NB4 (cell line): ENCODE data around the gene CACNA2D3.

Source experiments
- DNase-seq: peaks from one replicate; pipeline ENCODE4 v3.0.0; 2010; ENCODE audit warnings: low read depth
- H3K4me3 ChIP-seq: one replicate; pipeline ENCODE4 v1.5.1; 2011; ENCODE audit warnings: mild to moderate bottlenecking, low read depth, low read length, moderate library complexity
- MYC ChIP-seq: IDR thresholded peaks from 2 replicates; pipeline ENCODE4 v1.6.1; 2011; ENCODE audit warnings: low read depth, low read length
- POLR2A ChIP-seq: IDR thresholded peaks from 2 replicates; pipeline ENCODE4 v1.6.1; 2011; ENCODE audit warnings: mild to moderate bottlenecking; ENCODE audit not compliant: insufficient read length; ENCODE audit errors: extremely low read depth
- TF ChIP-seq, protein P1 (sequence below): IDR thresholded peaks from 2 replicates; pipeline ENCODE4 v1.6.1; 2011; ENCODE audit warnings: low read depth, low read length
- TF ChIP-seq, protein P2 (sequence below): IDR thresholded peaks from one replicate; pipeline ENCODE4 v1.5.1; 2012; ENCODE audit warnings: low read depth, low read length

The CACNA2D3 gene

GRCh38 chr3:54376939-54377578 is 254.7 kb downstream of the CACNA2D3 start:
- TF ChIP-seq, protein P1, sequence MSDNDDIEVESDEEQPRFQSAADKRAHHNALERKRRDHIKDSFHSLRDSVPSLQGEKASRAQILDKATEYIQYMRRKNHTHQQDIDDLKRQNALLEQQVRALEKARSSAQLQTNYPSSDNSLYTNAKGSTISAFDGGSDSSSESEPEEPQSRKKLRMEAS: no peak
- TF ChIP-seq, protein P2, sequence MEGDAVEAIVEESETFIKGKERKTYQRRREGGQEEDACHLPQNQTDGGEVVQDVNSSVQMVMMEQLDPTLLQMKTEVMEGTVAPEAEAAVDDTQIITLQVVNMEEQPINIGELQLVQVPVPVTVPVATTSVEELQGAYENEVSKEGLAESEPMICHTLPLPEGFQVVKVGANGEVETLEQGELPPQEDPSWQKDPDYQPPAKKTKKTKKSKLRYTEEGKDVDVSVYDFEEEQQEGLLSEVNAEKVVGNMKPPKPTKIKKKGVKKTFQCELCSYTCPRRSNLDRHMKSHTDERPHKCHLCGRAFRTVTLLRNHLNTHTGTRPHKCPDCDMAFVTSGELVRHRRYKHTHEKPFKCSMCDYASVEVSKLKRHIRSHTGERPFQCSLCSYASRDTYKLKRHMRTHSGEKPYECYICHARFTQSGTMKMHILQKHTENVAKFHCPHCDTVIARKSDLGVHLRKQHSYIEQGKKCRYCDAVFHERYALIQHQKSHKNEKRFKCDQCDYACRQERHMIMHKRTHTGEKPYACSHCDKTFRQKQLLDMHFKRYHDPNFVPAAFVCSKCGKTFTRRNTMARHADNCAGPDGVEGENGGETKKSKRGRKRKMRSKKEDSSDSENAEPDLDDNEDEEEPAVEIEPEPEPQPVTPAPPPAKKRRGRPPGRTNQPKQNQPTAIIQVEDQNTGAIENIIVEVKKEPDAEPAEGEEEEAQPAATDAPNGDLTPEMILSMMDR: no peak
- TF ChIP-seq MYC (no peak), POLR2A (no peak)
- no peak overlapping the region for H3K4me3 ChIP-seq
- no peak for DNase-seq

GRCh38 chr3:54378184-54378583 is 255.8 kb downstream of the CACNA2D3 start:
- TF ChIP-seq MYC: no peak
- TF ChIP-seq, protein P2: no peak
- no peak for DNase-seq
- no peak overlapping the region for H3K4me3 ChIP-seq

DNA sequence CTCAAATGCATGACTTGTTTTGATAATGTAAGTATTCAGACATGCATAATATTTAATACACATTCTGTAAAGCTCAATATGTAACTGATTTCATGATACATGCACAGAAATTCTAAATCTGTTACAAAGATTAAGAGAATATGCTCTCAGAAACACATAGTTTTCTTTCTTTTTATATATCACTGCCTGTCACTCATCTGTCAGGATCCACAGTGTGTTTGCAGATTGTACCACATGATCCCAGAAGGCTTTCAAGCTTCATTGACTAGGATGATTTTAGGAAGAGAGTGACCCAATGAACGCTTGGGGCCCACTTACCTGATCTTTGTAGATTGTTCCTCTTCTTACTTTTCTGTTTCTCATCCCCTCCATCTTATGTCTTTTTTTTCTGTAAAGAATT is 261.9 kb downstream of the CACNA2D3 start:
- TF ChIP-seq, protein P2: no peak
- TF ChIP-seq MYC: no peak
- TF ChIP-seq, protein P1: no peak
- TF ChIP-seq POLR2A: no peak
- H3K4me3 ChIP-seq: no peak overlapping the region

GRCh38 chr3:54390582-54390981 is 268.2 kb downstream of the CACNA2D3 start:
- DNase-seq: no peak
- TF ChIP-seq, protein P1: no peak
- TF ChIP-seq, protein P2: no peak
- TF ChIP-seq MYC (no peak), POLR2A (no peak)
- no peak overlapping the region for H3K4me3 ChIP-seq

More for the DNA sequence above, 261.9 kb downstream of the CACNA2D3 start:
- no peak for DNase-seq

DNA sequence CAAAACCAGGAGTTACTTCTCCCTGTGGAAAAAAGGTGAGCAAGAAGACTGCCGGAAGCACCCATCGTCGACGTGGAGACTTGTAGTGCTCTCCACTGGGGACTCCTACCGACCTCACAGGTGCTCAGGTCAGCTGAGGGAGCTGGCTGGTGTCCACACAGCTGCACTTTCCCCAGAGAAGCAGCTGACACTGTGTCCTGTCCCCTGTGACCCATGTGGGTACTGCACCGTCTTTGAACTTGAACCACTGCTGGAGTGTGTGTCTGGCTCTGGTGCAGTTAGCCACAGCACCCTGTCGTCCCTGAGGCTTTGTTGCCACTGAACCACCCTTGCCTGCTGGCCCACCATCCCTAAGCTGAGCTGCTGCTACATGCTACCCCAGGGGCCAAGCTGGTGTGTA is 270.8 kb downstream of the CACNA2D3 start:
- no peak for DNase-seq
- no peak overlapping the region for H3K4me3 ChIP-seq
- TF ChIP-seq, protein P2: no peak
- TF ChIP-seq POLR2A: no peak
- no peak for TF ChIP-seq MYC
- TF ChIP-seq, protein P1: no peak

DNA sequence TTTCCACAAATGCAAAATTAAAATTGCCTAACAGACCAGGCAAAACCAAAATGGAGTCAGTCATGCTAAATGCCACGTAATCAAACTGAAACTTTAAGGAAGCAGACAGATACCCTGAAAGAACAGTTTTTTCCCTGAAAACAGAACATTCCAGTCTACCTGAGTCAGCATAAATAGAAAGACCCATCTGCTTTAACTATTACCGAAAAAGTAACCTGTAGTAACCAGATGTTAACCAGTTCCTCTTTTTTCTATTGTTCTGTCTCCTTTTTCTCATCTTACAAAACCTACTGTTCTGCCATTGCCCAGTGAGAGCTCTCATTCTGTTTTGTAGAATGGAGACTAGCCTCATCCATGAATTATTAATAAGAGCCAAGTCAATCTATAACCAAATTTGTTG is 286.0 kb downstream of the CACNA2D3 start:
- DNase-seq: no peak
- TF ChIP-seq, protein P2: no peak
- TF ChIP-seq MYC (no peak), POLR2A (no peak)
- TF ChIP-seq, protein P1: no peak
- no peak overlapping the region for H3K4me3 ChIP-seq
